Esophagus squamous epithelium (tissue), 4 donors: Measurements from ENCODE around the gene EVI2B.

Experiments used
- CTCF ChIP-seq, 6 experiments: fragments of 450-650 bp in 4 of 6; fragments of 200-600 bp in 2 of 6; sonication (generic) in 2 of 6; IDR thresholded peaks; one replicate each; pipeline ENCODE4 v1.5.1; 2016 to 2019; ENCODE audit warnings: antibody characterized with exemption in 6 of 6, mild to moderate bottlenecking in 4 of 6, moderate library complexity in 4 of 6
- POLR2A ChIP-seq, 4 donors: fragments of 450-650 bp; IDR thresholded peaks; one replicate each; pipeline ENCODE4 v1.6.1; 2017; ENCODE audit warnings: antibody characterized with exemption in 4 of 4, mild to moderate bottlenecking in 4 of 4, moderate library complexity in 3 of 4

DNA sequence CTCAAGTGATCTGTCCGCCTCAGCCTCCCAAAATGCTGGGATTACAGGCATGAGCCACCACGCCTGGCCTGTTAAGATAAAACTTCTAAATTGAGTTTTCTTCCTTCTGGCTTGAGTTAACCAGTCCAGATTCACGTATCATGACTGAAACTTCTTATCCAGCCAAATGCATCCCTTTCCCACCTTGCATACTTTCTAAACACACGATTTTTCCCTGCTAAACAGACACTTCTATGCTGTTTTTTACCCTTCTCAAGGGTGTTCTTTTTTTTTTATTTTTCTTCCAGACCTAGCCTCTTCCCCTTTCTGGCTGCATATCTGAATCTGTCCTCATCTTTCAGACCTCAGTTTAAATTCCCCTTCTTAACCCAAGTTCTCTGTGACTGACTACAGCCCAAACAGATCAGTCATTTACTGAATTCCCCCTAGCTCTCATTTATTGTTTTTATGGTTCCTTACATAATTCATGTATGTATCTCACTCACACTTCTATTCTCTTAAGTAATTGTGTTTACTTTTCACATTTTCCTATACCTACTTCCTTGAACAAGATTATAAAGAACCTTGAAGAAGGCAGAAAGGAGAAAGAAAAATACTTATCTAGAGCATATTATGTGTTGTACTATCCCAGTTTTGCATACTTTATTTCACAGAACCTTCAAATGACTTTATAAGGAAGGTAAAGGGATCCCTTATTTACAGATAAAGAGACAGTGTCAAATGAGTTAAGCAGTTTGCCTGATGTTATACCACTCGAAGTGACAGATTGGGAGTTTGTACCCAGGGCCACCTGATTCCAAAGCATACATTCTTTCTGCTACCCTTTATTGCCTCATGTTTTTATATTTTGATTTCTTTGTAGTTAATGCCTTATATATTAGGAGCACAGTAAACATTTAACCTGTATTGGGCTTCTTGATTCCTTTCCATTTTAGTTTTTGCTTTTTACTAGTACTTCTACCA is 5.2 kb downstream of the EVI2B start:
- TF ChIP-seq POLR2A (IDR thresholded peaks at IDR 0.05), result no peak
- TF ChIP-seq CTCF (IDR thresholded peaks at IDR 0.05), result no peak
